ENCODE measurements around the gene GTPBP4.

DNA sequence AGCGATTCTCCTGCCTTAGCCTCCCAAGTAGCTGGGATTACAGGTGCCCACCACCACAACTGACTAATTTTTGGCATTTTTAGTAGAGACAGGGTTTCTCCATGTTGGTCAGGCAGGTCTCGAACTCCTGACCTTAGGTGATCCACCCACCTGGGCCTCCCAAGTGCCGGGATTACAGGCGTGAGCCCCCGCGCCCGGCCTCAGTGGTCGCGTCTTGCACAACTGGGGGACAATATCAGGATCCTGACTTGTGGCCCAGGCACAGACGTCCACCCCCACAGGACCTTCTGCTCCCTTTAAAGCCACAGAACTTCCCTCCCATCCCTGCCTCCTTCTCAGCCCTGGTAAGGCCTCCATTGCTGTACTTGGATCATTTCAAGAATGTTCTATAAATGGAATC is 39.9 kb upstream of the GTPBP4 start:
- TF ChIP-seq POLR2A (IDR thresholded peaks at IDR 0.05; ENCODE audit: borderline replicate concordance, extremely low read depth, insufficient read depth, insufficient read length) = no peak
- TF ChIP-seq, protein P1, sequence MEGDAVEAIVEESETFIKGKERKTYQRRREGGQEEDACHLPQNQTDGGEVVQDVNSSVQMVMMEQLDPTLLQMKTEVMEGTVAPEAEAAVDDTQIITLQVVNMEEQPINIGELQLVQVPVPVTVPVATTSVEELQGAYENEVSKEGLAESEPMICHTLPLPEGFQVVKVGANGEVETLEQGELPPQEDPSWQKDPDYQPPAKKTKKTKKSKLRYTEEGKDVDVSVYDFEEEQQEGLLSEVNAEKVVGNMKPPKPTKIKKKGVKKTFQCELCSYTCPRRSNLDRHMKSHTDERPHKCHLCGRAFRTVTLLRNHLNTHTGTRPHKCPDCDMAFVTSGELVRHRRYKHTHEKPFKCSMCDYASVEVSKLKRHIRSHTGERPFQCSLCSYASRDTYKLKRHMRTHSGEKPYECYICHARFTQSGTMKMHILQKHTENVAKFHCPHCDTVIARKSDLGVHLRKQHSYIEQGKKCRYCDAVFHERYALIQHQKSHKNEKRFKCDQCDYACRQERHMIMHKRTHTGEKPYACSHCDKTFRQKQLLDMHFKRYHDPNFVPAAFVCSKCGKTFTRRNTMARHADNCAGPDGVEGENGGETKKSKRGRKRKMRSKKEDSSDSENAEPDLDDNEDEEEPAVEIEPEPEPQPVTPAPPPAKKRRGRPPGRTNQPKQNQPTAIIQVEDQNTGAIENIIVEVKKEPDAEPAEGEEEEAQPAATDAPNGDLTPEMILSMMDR (IDR thresholded peaks at IDR 0.05 in 2 of 3, conservative IDR thresholded peaks at IDR 0.05 in 1 of 3; ENCODE audit: borderline replicate concordance in 1 of 3, insufficient read depth in 1 of 3, low read depth in 2 of 3, low read length in 2 of 3) = no peak
- TF ChIP-seq, protein P2, sequence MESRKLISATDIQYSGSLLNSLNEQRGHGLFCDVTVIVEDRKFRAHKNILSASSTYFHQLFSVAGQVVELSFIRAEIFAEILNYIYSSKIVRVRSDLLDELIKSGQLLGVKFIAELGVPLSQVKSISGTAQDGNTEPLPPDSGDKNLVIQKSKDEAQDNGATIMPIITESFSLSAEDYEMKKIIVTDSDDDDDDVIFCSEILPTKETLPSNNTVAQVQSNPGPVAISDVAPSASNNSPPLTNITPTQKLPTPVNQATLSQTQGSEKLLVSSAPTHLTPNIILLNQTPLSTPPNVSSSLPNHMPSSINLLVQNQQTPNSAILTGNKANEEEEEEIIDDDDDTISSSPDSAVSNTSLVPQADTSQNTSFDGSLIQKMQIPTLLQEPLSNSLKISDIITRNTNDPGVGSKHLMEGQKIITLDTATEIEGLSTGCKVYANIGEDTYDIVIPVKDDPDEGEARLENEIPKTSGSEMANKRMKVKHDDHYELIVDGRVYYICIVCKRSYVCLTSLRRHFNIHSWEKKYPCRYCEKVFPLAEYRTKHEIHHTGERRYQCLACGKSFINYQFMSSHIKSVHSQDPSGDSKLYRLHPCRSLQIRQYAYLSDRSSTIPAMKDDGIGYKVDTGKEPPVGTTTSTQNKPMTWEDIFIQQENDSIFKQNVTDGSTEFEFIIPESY (IDR thresholded peaks at IDR 0.05; ENCODE audit: extremely low read depth, insufficient replicate concordance, low read length) = no peak
- no peak for TF ChIP-seq ELF1 (IDR thresholded peaks at IDR 0.05; ENCODE audit: borderline replicate concordance, low read depth)
- TF ChIP-seq EZH2 (IDR thresholded peaks at IDR 0.05) = no peak
- TF ChIP-seq JUND (IDR thresholded peaks at IDR 0.05) = no peak
- TF ChIP-seq, protein P3, sequence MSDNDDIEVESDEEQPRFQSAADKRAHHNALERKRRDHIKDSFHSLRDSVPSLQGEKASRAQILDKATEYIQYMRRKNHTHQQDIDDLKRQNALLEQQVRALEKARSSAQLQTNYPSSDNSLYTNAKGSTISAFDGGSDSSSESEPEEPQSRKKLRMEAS (IDR thresholded peaks at IDR 0.05) = no peak
- no peak for TF ChIP-seq POLR2AphosphoS5 (IDR thresholded peaks at IDR 0.05; ENCODE audit: low read depth, low read length)
- no peak for TF ChIP-seq RAD21 (IDR thresholded peaks at IDR 0.05; ENCODE audit: low read depth)
- TF ChIP-seq EZH2phosphoT487 (IDR thresholded peaks at IDR 0.05; ENCODE audit: borderline replicate concordance) = no peak
- no peak for TF ChIP-seq SRF (IDR thresholded peaks at IDR 0.05; ENCODE audit: low read depth)
- TF ChIP-seq SP1 (IDR thresholded peaks at IDR 0.05; ENCODE audit: low read depth) = no peak
- TF ChIP-seq, protein P4, sequence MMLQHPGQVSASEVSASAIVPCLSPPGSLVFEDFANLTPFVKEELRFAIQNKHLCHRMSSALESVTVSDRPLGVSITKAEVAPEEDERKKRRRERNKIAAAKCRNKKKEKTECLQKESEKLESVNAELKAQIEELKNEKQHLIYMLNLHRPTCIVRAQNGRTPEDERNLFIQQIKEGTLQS (IDR thresholded peaks at IDR 0.05) = no peak
